Stimulated activated CD8-positive, alpha-beta memory T cell treated with anti-CD3 and anti-CD28 coated beads, Interleukin-7, amount 100 ng/mL, for 24 hours (primary cell): ENCODE data around the gene PCNX4.

Source experiments
- DNase-seq: peaks from one replicate; pipeline ENCODE4 v3.0.0-alpha.2; 2020; ENCODE audit warnings: low read depth

Gene PCNX4

DNA sequence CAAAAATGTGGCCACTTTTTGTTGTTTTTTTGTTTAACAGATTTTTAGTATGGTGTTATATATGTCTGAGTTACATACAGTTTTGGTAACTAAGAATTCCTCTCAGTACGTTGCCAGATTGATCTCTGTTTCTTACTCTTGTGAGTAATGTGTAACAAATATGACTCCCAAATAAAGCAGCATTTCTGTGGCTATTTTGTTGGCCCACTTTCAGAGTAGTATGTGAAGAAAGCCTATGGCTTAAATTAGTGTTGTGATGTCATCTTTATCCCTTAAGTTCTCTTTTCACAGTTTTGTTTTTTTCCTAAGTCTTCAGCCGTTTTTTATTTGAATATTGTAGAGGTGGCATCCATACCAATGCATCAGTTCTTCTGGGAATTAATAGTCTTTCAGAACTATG, 10.7 kb downstream of the PCNX4 start:
- DNase-seq = no peak

DNA sequence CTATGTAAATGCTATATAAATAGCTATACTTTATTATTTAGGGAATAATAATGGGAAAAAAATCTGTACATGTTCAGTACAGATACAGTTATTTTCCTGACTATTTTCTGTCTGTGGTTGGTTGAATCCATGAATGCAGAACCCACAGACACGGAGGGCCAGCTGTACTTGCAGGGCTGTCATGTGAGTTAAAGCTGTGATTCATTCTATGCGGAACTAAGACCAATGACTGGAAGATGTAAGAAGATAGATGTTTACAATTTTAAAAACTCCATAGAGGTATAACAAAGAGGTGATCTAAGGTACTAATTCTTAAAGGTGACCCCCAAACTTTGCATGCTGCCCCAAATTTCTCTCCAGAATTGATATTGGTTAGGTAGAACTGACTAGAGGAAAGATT, 14.6 kb downstream of the PCNX4 start:
- no peak for DNase-seq

DNA sequence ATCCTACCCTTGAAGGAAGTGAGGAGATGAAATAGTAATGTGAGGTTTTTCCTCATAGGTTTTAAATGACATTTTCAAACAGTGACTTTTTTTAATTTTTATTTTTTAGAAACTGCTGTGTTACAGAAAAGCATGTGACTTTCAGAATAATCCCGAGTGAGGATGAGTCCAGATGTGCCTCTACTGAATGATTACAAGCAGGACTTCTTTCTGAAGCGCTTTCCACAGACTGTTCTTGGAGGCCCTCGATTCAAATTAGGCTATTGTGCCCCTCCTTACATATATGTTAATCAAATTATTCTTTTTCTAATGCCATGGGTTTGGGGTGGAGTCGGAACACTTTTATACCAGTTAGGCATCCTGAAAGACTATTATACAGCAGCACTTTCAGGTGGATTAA, 15.8 kb downstream of the PCNX4 start:
- no peak for DNase-seq

DNA sequence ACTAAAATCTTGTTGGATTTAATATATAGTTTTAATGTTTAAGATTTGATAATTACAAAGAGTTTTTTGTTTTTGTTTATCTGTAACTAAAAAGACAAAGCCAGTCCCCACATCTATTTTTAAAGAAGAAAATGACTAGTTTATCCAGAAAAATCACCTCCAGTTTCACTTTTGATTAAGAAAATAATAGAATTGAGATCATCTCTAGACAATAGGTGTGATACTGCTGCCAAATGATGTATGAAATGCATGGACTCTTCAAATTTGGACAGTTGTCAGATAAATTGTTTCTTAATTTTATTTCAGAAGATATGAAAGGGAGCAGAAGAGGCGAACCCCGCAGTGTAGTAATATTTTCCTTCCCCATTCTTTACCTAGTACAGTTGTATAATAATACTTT, 20.0 kb downstream of the PCNX4 start:
- DNase-seq = no peak

DNA sequence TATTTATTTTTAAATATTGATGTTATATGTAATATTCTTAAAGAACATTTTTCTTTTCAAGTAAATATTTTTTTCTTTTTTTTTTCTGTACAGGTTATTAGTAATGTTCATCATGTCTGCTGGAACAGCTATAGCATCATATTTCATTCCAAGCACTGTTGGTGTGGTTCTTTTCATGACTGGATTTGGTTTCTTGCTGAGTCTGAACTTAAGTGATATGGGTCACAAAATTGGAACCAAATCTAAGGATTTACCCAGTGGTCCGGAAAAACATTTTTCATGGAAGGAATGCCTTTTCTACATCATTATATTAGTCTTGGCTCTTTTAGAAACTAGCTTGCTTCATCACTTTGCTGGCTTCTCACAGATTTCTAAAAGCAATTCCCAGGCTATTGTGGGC, 23.2 kb downstream of the PCNX4 start:
- no peak for DNase-seq

DNA sequence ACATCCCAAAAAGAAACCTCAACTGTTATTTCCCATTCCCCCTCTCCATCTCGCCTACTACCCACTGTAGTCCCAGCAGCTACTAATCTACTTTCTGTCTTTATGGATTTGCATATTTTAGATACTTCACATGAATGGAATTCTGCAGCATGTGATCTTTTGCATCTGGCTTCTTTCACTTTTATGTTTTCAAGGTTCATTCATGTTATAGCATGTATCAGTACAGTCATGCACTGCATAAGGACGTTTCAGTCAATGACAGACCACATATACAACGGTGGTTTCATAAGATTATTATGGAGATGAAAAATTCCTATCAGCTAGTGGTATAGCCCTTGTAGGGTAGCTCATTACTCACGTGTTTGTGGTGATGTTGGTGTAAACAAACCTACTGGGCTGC, 24.5 kb downstream of the PCNX4 start:
- DNase-seq = no peak

DNA sequence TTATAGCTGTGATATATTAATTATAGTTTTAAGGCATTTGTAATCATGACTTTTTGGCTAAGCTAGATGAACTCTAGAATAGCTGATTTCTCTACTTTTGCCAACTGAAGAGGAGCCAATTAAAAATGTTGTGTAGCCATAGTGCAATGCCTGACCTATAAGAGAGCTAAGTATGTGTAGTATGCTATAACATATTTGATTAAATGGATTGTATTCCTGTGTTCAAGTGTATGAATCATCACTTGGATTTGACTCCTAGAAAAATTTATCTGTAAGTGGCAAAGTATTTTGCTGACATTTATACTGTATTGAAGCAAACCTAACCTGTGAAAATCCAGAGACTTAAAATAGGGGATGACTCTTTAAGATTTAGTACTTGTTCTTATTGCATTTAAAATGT, 34.2 kb downstream of the PCNX4 start:
- DNase-seq = no peak

DNA sequence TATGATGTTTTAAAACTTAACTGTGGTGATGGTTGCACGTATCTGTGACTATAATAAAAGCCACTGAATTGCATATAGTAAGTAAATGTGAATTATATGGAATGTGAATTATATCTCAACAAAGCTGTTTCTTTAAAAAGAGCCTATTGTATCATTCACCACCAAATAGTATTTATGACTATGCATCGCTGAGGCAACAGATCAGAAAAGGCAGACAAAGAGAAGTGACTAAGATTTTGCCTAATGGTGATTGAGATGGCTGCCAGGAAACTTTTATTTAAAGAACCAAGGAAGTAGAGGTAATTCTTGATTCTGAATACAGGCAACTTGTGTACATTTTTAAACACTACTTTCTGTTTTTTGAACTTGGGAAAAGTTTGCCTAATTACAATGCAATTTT, 41.8 kb downstream of the PCNX4 start:
- no peak for DNase-seq

DNA sequence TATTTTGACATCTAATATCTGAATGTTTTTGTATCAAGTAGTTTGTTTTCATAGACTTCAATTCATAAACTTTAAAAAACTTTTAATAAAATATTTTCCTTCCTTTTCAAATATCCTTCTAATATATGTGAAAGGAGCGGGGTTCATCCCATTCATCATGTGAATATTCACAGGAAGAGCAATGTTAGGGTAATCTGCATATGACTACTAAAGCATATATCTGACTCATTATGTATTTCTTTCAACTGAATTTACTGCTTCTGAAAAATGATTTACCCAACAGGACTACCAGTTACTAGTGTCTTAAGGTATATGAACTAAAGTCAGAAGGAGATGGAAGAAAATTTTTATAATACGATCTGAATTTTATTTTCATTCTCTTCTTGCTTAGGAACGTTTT, 43.0 kb downstream of the PCNX4 start:
- DNase-seq = no peak

DNA sequence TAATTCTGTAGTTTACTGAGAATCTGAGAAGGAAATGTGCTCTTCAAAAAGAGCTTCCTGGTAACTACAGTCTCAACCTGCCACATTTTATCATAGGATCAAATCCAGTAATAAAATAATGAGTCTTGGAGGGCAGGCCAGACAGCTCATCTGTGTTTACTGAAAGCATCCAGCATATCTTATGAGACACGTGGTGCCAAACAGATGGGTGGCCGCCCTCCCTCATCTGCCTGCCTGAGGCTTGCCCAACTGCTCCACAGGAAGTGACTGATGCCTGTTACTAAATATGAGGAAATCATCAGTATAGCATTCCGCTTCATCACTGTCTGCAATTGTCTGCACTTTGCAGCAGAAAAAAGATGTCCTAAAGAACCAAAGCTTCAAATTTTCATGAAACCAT, 60.0 kb downstream of the PCNX4 start:
- DNase-seq = peak; percentile 37

DNA sequence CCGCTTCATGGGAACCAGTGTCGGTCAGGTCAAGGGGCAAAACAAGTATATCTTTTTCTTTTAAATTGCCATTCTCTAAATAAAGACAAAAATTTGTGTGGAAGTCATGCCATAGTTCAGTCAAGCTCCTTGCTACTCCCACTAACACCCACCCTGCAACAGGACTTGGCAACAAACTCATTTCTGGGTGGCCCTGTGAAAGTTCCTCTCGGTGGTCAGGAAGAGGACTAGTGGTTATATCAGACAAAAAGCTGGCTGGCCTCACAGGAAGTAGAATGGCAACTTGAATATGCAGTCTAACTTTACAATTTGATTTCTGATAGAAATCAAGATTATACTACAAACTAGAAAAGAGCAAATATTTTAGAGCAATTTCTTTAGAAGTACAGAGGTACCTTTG, 62.3 kb downstream of the PCNX4 start:
- no peak for DNase-seq

DNA sequence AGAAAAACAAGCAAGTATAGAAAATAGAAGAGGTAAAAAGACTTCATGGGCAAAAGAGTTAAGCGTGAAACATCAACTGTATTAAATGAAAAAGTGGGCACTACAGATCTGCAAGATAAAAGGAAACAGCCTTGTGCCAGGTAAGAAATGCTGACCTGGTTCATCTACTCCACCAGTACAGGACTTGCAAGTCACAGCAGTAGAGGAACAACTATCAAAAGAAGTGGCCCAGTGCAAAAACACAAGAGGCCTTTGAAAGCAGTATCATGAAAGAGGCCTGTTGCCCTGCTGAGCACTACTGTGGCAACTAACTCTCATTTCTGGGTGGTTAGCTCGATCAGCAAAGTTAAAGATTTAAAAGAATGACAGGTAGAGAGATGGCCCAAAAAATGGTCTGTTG, 62.9 kb downstream of the PCNX4 start:
- no peak for DNase-seq

DNA sequence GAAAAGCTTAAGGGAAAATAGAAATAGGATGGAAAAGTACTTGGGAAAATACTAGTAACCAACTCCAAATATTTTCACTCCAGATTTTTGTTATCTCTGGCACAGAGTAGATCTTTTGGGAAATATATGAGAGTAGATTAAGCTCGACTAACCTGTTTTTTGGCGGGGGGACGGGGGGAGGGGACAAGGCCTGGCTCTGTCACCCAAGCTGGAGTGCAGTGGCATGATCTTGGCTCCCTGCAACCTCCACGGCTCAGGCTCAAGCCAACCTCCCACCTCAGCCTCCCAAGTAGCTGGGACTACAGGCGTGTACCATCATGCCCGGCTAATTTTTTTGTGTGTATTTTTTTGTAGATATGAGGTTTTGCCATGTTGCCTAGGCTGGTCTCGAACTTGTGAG, 68.7 kb downstream of the PCNX4 start:
- DNase-seq = no peak

DNA sequence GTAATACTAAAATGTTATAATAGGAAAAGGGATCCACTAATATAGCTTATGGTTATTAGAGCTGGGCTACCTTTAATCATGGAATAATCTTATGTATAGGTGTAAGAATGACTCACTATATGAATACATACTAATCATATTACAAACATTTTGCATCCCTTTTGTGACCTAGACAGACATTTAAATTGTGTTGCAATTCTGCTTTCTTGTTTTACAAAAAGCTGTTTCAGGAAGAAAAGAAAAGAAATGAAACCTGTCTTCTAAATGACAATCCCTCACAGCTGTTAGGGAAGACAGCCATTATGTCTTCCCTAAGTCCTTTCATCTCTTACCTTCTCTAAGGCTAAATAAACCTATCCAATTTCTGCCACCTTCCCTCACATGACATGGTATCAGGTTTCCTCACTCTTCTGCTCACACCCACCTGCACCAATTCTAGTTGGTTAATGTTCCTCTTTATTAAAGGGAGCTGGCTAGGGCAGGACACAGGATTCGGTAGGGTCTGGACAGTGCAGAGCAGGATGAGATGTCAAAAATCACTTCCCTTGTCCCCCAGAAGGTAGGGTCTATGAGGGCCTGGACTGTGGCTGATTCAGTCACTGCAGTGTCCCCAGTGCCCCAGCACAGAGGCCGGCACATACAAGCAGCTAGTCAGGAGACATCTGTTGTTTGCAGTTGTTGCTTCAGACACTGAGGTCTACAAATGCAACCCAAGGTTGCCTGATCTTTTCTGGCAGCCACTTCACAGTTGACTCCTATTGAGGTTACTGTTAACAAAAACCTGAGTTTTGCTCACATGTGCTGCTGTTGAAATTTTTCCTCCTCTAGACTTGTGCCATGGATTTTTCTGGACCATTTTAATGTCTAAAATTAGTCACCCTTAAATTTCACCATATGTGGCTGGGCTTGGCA, 69.7 kb downstream of the PCNX4 start:
- DNase-seq = no peak

DNA sequence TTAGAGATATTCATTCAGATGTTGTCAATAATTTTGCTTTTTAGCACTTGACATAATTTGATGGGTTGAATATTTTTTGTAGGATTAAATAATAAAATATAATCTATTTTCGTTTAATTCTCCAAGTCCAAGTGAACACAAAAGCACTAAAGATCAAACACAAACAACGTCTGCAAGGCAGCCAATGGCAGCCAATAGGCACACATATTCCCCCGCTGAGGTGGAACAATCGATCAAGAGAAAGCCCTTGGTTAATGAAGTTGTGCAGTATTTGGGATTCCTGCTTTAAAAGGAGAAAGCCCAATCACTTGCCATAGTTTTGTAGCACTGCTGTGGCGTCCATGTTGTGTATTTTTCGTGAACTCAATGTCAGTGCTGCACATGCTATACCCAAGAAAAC, 72.0 kb downstream of the PCNX4 start:
- no peak for DNase-seq

DNA sequence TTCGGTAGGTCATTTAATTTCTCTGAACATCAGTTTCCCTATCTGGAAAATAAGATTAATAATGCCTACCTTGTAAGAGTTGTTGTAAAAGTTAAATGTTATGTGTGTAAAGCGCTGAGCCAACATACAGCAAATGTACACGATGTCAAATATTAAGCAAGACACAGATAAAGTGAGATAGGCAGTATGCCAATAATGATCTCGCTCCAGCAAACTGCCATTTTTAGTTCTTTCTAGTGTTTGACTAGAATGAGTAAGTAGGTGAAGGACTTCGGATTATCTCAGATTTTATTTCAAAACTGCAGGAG, 72.6 kb downstream of the PCNX4 start:
- no peak for DNase-seq

DNA sequence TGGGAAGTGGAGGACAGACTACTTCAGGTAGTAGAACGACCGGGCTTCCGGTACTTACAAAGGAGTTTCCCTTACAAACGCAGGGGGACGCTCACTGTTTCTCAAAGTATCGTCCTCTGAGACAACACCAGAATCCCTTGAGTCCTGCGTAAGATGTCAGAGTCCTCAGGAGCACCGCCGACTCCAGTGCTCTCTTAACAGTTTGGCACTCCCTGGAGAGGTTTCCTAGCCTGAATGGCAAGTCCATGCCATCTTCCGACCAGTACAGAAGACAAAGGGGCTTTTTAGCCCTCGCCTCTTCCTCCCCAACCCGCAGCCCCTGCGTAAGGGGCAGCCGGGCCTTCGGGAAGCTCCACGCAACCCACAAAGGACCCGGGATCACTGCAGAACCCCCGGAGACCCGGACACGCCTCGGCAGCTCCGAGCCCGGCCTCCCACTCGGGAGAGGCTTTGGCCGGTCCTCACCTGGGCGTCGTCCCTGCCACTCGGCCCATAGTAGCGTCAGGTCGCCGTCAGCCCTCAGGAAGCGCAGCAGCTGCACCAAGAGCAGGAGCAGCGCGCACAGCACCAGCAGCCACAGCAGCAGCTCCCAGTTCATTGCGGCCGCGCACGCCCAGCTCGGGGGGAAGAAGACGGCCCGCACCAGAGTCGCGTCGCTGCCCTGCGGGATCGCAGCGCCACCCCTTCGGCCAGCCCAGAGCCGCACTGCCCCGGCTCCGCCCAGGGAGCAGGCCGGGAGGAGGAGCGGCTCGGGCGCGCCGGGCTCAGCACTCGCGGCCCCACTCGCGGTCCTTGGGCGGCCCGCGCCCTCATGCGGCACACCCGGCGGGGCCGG, 73.2 kb downstream of the PCNX4 start, which contains the start of gene DHRS7:
TSS of gene DHRS7 (minus strand) at position 687 of the 835 bp plus-strand sequence. CDS start at position 598, 89 bp downstream.
- peak; percentile 33 for DNase-seq

DNA sequence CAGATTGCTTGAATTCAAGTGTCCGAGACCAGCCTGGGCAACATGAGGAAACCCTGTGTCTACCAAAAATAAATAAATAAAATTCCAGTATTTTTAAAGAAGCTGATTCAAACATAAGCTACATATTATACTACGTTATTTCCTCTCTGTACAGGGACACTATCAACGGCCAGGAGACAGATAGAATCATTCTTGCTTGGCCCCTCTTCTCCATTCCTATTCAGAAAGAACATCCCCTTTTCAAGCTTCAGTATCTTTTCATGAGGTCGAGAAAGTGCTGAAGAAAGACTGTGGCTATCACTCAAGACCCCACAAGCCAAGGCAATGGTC, 73.8 kb downstream of the PCNX4 start:
- DNase-seq = no peak

DNA sequence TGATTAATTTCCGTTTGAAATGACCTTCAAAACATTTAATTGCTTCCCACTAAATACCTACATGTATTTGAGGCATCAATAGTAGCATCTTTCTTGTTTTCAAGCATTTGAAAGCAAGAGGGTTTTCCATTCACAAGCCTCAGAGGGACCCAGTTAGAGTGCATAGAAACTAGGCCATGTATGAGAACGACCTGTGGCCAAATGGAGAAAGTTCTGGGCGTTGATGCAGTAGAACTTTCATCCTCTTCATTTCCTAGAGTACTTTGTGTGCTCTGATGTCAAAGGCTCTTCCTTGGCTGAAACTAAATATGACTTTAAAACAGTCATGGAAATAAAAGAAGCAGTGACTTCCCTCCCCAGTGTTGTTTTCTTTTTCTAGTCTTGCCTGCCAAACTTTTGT, 74.4 kb downstream of the PCNX4 start:
- no peak for DNase-seq

DNA sequence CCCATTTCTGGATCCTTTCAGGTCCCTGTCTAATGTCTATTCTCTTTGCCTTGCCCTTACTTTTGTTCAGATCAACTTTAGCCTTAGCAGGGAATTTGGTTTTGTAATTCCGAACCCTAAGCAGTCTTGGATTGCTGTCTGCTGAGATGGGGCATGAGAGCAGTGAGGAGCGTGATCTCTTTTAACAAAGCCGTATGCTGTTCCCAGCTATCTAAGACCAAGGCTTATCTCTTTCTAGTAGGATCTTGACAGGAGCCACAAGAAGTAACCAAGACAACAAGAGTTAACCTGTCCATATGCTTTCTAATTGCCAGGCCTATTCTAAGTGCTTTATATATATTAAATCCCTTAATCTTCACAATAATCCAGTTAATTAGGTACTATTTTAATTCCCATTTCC, 78.0 kb downstream of the PCNX4 start:
- DNase-seq = no peak

DNA sequence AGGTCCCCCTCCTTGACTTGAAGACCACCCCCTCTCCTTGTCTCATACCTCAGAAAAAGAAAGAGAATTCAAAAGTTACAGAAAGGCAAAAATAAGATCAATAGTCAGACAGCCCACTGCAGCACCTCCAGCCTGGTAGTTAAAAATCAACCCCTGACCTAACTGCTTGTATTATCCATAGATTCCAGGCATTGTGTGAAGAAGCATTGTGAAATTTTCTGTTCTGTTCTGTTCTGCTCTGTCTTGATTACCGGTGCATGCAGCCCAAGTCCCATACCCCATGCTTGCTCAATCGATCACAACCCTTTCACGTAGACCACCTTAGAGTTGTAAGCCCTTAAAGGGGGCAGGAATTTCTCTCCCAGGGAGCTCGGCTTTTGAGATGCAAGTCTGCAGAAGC, 79.2 kb downstream of the PCNX4 start:
- no peak for DNase-seq

DNA sequence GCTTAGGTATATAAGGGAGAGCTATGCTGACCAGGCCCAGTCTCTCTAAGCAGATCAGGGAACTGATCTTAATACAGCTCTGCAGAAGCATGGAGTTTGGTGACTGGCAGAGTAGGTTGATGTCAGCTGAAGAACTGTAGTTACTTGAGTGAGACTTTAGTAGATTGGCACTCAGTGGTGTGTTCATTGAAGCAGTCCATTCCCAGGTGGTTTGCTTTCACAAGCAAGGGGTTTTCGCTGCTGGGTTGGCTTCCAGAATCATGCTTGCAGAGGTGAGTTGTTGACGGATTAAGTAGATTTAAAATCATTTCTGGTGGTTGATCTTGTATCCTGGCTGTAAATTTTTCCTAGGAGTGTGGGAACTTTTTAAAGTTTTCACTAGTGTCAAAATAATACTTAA, 80.0 kb downstream of the PCNX4 start:
- no peak for DNase-seq
